GM12892 (cell line): ENCODE measurements around the gene ALPP.

Experiments used
- POLR2A ChIP-seq: IDR thresholded peaks from 2 replicates; pipeline ENCODE4 v1.6.1; 2011; ENCODE audit warnings: low read depth, low read length, control low read depth
- POLR2AphosphoS5 ChIP-seq: IDR thresholded peaks from 2 replicates; pipeline ENCODE4 v1.6.1; 2011; ENCODE audit warnings: low read depth, low read length, control low read depth
- TAF1 ChIP-seq: IDR thresholded peaks from 2 replicates; pipeline ENCODE4 v1.6.1; 2011; ENCODE audit warnings: low read depth, mild to moderate bottlenecking, control low read depth, low read length, borderline replicate concordance

GRCh38 chr2:232354069-232354468, 24.5 kb upstream of the ALPP start:
- TF ChIP-seq POLR2AphosphoS5: no peak
- no peak for TF ChIP-seq TAF1
- no peak for TF ChIP-seq POLR2A
